ENCODE results near the gene CLDN34.

GRCh38 chrX:9942086-9942485, 25.1 kb upstream of the CLDN34 start:
- no peak for TF ChIP-seq CTCF (IDR thresholded peaks at IDR 0.05)
- no peak for TF ChIP-seq POLR2A (IDR thresholded peaks at IDR 0.05)
